K562 (cell line): Measurements from ENCODE around the gene TAF3. TPM values are rescaled to one million over a fixed set of nuclear protein-coding genes. Genes with fewer than 3 reads are reported as not detected.

Source experiments
- ATAC-seq: fragments of 200-7000 bp; cut with Tn5 transposase; 3 replicates; pipeline ENCODE4 v1.9.1; 2020; ENCODE audit warnings: moderate library complexity
- BruUV-seq: library from RNA; stranded (reverse); fragments of 400-500 nt; replicated peaks from 2 replicates; lab custom pipeline; 2021; lab: Mats Ljungman, UMichigan
- CTCF ChIA-PET: fragments of 300-600 bp; formaldehyde crosslinking; extraction: SDS; loops from one replicate; lab custom pipeline; 2021; ENCODE audit warnings: low intra/inter-chr PET ratio; lab: Yijun Ruan, JAX
- POLR2A ChIA-PET: fragments of 300-600, 350-650 bp; sonication (Branson Sonifier 250); formaldehyde crosslinking; extraction: SDS; loops from one replicate; lab custom pipeline; 2021; ENCODE audit warnings: antibody characterized with exemption, inconsistent platforms; lab: Yijun Ruan, JAX
- DNase-seq, 4 experiments: peaks; one replicate each; pipeline versions ENCODE4 v3.0.0 to v3.0.0-alpha.2; 2011 to 2018; ENCODE audit warnings: low spot score in 3 of 4, mixed read lengths in 3 of 4; ENCODE audit errors: extremely low read depth in 1 of 4
- FAIRE-seq: peaks from 2 replicates; lab custom pipeline; 2011; peaks lifted over from hg19 to GRCh38; lab: Jason Lieb, UNC
- H2AFZ ChIP-seq: 2 replicates; pipeline ENCODE4 v1.6.0; 2011; ENCODE audit warnings: low read depth, low read length, control low read depth, inconsistent platforms
- H3K27ac ChIP-seq: fragments of 200-600 bp; 3 replicates; pipeline ENCODE4 v1.8.0; 2011; ENCODE audit warnings: low read depth, mild to moderate bottlenecking, control low read depth, inconsistent platforms, low read length, moderate library complexity, mixed read lengths; ENCODE audit errors: extremely low read depth
- H3K27me3 ChIP-seq, 2 experiments: fragments of 300-600 bp in 1 of 2; 2 replicates in 1 of 2; 3 replicates in 1 of 2; pipeline versions ENCODE4 v1.6.0 to v1.8.0; 2011; ENCODE audit warnings: inconsistent platforms in 2 of 2, low read length in 2 of 2, mild to moderate bottlenecking in 1 of 2, mixed read lengths in 1 of 2, moderate library complexity in 1 of 2; ENCODE audit not compliant: control insufficient read depth in 2 of 2, insufficient read depth in 2 of 2
- H3K36me3 ChIP-seq: fragments of 300-600 bp; 3 replicates; pipeline ENCODE4 v1.8.0; 2011; ENCODE audit warnings: mild to moderate bottlenecking, low read length, inconsistent platforms; ENCODE audit not compliant: control insufficient read depth, insufficient read depth
- H3K4me1 ChIP-seq, 2 experiments: fragments of 200-600 bp in 1 of 2; replicated peaks in 1 of 2; 2 replicates in 1 of 2; 3 replicates in 1 of 2; pipeline versions ENCODE4 v1.5.1 to v1.8.0; 2011; ENCODE audit warnings: inconsistent platforms in 2 of 2, low read length in 2 of 2, mild to moderate bottlenecking in 1 of 2, mixed read lengths in 1 of 2, moderate library complexity in 1 of 2; ENCODE audit not compliant: control insufficient read depth in 2 of 2, insufficient read depth in 2 of 2
- H3K4me2 ChIP-seq: 2 replicates; pipeline ENCODE4 v1.6.1; 2011; ENCODE audit warnings: low read length, control low read depth, inconsistent platforms, mixed read lengths; ENCODE audit not compliant: insufficient read depth
- H3K4me3 ChIP-seq: fragments of 200-600 bp; sonication (generic), shearing (Covaris generic); 2 replicates; pipeline ENCODE4 v1.5.1; 2016; ENCODE audit warnings: control low read depth, inconsistent platforms
- H3K79me2 ChIP-seq: fragments of 200-600 bp; 3 replicates; pipeline ENCODE4 v1.8.0; 2011; ENCODE audit warnings: low read length, inconsistent platforms; ENCODE audit not compliant: control insufficient read depth, insufficient read depth
- H3K9ac ChIP-seq, 2 experiments: 2 replicates each; pipeline versions ENCODE4 v1.6.0 to v1.6.1; 2011; ENCODE audit warnings: low read depth in 2 of 2, low read length in 2 of 2, control low read depth in 1 of 2, inconsistent platforms in 1 of 2, mild to moderate bottlenecking in 1 of 2, mixed read lengths in 1 of 2; ENCODE audit not compliant: insufficient read depth in 1 of 2
- H3K9me1 ChIP-seq: one replicate; pipeline ENCODE4 v1.6.0; 2011; ENCODE audit warnings: inconsistent platforms, mild to moderate bottlenecking, low read length, moderate library complexity; ENCODE audit not compliant: control insufficient read depth, insufficient read depth
- H3K9me3 ChIP-seq: replicated peaks from 2 replicates; pipeline ENCODE4 v1.5.1; 2011; ENCODE audit warnings: low read depth, low read length, inconsistent platforms; ENCODE audit not compliant: control insufficient read depth, insufficient read depth
- H4K20me1 ChIP-seq: replicated peaks from 2 replicates; pipeline ENCODE4 v1.6.1; 2011; ENCODE audit warnings: low read length, inconsistent platforms, mixed read lengths; ENCODE audit not compliant: control insufficient read depth, insufficient read depth
- ASH1L ChIP-seq: fragments of 450-650 bp; IDR thresholded peaks from 2 replicates; pipeline ENCODE4 v1.6.1; 2018; ENCODE audit warnings: borderline replicate concordance, mild to moderate bottlenecking, low read depth; ENCODE audit not compliant: partially characterized antibody
- HIVEP1 ChIP-seq: fragments of 250-450 bp; sonication (Bioruptor Pico); IDR thresholded peaks from 2 replicates; pipeline ENCODE4 v1.4.0; 2020; ENCODE audit warnings: mild to moderate bottlenecking
- MIER1 ChIP-seq: fragments of 450-650 bp; IDR thresholded peaks from 2 replicates; pipeline ENCODE4 v1.6.1; 2016; ENCODE audit warnings: antibody characterized with exemption, mild to moderate bottlenecking, low read depth
- NEUROD1 ChIP-seq: fragments of 150-350 bp; IDR thresholded peaks from 2 replicates; pipeline ENCODE4 v1.6.1; 2014; ENCODE audit warnings: borderline replicate concordance, low read length, low read depth; ENCODE audit not compliant: partially characterized antibody
- RBM39 ChIP-seq: fragments of 200-400 bp; formaldehyde crosslinking; optimal IDR thresholded peaks from 2 replicates; pipeline ENCODE3; 2018; ENCODE audit warnings: low read depth, low read length
- SMARCE1 ChIP-seq: fragments of 450-650 bp; IDR thresholded peaks from 2 replicates; pipeline ENCODE4 v1.7.1; 2016; ENCODE audit warnings: mild to moderate bottlenecking
- WGBS: fragments of 100-300 bp; shearing (Covaris generic); methylation state at CpG from one replicate; pipeline ENCODE4 v1.1.6; 2016; ENCODE audit warnings: low coverage, mixed read lengths; ENCODE audit not compliant: insufficient coverage; ENCODE audit errors: missing lambda C conversion rate; 5-methylcytosine and 5-hydroxymethylcytosine counted together
- in situ Hi-C: fragments of 300-500 bp; cut with MboI; formaldehyde crosslinking; loops from 4 replicates; pipeline ENCODE4 v1.15.0; 2018; ENCODE audit warnings: inconsistent platforms, mixed read lengths
- intact Hi-C: fragments of 100-400 bp; cut with micrococcal nuclease; formaldehyde crosslinking; loops from 2 replicates; pipeline ENCODE4 v1.14.2; 2022
- polyA plus RNA-seq, 8 experiments: library from polyadenylated mRNA; depleted of rRNA in 4 of 8; stranded (reverse) in 5 of 8; unstranded in 3 of 8; fragments of >200 nt; fragmentation: Nextera tagmentation in 2 of 8; fragmentation: Illumina TruSeq in 1 of 8; extraction: Ambion mirVana in 2 of 8; extraction: Trizol in 1 of 8; gene quantifications; 2 replicates each; pipeline versions ENCODE4 v1.2.1 to v1.2.3, GENCODE V29; 2011 to 2014; ENCODE audit warnings: inconsistent platforms in 1 of 8, missing spikeins in 1 of 8
- total RNA-seq, 7 experiments: library from RNA; depleted of rRNA in 6 of 7; stranded (reverse); fragments of >200 nt in 6 of 7; fragmentation: Illumina TruSeq in 2 of 7; extraction: Trizol in 2 of 7; gene quantifications; 2 replicates each; pipeline versions ENCODE4 v1.2.1 to v1.2.3, GENCODE V29; 2011 to 2021; ENCODE audit warnings: low replicate concordance in 1 of 7
- TF ChIP-seq, protein P1 (sequence below): fragments of 450-650 bp; IDR thresholded peaks from 2 replicates; pipeline ENCODE4 v1.6.1; 2018; ENCODE audit not compliant: partially characterized antibody
- TF ChIP-seq, protein P2 (sequence below): fragments of 250-450 bp; sonication (Bioruptor Pico); IDR thresholded peaks from 2 replicates; pipeline ENCODE4 v1.5.0; 2020; ENCODE audit warnings: mild to moderate bottlenecking, borderline replicate concordance
- TF ChIP-seq, protein P3 (sequence below): fragments of 250-450 bp; sonication (Bioruptor Pico); IDR thresholded peaks from 2 replicates; pipeline ENCODE4 v1.8.0; 2021; ENCODE audit warnings: borderline replicate concordance, mild to moderate bottlenecking, moderate library complexity; ENCODE audit not compliant: poor library complexity, severe bottlenecking

Gene TAF3
- total and polyA plus RNA-seq, 9 of the 15 experiments (the other 6 are each of a cell fraction or from before 2014, with no cell fraction given): 1.5 to 9.9 (median 4.1) TPM

DNA sequence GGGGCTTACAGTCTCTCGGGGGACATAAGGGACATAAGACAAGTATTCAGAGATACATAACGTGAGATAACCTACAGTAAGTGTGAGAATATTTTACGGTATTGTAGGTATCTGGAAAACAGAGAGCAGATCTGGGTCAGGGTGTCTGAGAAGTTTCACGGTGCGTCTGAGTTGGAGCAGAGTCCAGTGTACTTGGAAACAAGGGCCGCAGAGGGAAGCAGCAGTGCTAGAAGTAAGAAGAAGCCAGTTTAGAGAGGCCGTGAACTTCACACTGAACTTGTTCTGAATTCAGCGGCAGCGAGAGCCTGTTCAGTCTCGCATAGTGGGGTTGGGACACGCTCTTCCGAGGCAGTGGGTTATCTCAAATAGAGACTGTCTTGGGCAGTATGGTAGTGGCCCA is 85.5 kb downstream of the TAF3 start:
- Histone ChIP-seq H3K79me2 (0 out of 3 replicates have a peak, but pooled peaks cover 2% of the 10 kb centered on the region), H3K4me1 (no peaks in the 10 kb centered on the region), H3K27ac (no peak overlapping the region), H3K9ac (no peak overlapping the region), H3K36me3 (no peaks in the 10 kb centered on the region), H3K27me3 (no peaks in the 10 kb centered on the region), H3K9me1 (no peaks in the 10 kb centered on the region), H3K4me3 (no peak overlapping the region), H3K9me3 (no peaks in the 10 kb centered on the region), H4K20me1 (peaks cover 16% of the 10 kb centered on the region; the same call in 1 of the 2 replicates), H2AFZ (no peak overlapping the region), H3K4me2 (no peak overlapping the region)
- ATAC-seq (no peak), FAIRE-seq (no peak), DNase-seq (no peak)
- CTCF ChIA-PET: no interaction called here
- 75% methylated on average over 12 of the region's 12 CpGs for WGBS
- no TSS peak for BruUV-seq
- POLR2A ChIA-PET: no interaction called here
- intact Hi-C loops (no loop called here), in situ Hi-C loops (no loop called here)
- TF ChIP-seq ASH1L: no peak

DNA sequence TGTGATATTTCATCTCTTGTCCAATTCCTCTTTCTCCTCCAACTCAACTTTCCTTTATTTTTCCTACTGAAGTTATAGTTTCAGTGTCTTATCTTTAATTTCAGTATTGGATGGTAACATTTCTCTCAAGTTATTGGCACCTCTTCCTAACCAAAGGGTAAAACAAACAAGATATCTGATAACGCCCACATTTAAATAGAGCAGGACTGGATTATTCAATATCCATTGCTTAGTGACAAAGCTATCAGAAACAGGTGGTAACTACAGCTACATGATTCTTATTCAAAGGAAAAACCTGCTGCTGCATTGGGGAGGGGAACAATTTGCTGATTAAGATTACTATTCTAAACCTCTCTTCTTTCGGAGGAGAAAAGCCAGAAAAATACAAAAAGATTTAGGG is 87.8 kb downstream of the TAF3 start:
- no peak overlapping the region for H3K27ac ChIP-seq
- in situ Hi-C loops (no loop called here), intact Hi-C loops (no loop called here)
- H3K9ac ChIP-seq: no peak overlapping the region
- no peaks in the 10 kb centered on the region for H3K36me3 ChIP-seq
- H3K9me1 ChIP-seq: no peaks in the 10 kb centered on the region
- no peak for DNase-seq
- ATAC-seq: no peak
- 0 out of 3 replicates have a peak, but pooled peaks cover 2% of the 10 kb centered on the region for H3K79me2 ChIP-seq
- H4K20me1 ChIP-seq: peaks cover 18% of the 10 kb centered on the region; the same call in 1 of the 2 replicates
- H3K4me2 ChIP-seq: no peak overlapping the region
- H3K27me3 ChIP-seq: no peaks in the 10 kb centered on the region
- H3K4me1 ChIP-seq: no peaks in the 10 kb centered on the region
- ChIA-PET POLR2A (no interaction called here), CTCF (no interaction called here)
- FAIRE-seq: no peak
- no peak overlapping the region for H2AFZ ChIP-seq
- no peaks in the 10 kb centered on the region for H3K9me3 ChIP-seq
- no peak overlapping the region for H3K4me3 ChIP-seq
- no TSS peak for BruUV-seq
- 79% methylated on average over 2 of the region's 2 CpGs for WGBS
- TF ChIP-seq NEUROD1 (no peak), HIVEP1 (CRISPR knock-in tag) (no peak), SMARCE1 (no peak), MIER1 (no peak), RBM39 (no peak)
- TF ChIP-seq, protein P1, sequence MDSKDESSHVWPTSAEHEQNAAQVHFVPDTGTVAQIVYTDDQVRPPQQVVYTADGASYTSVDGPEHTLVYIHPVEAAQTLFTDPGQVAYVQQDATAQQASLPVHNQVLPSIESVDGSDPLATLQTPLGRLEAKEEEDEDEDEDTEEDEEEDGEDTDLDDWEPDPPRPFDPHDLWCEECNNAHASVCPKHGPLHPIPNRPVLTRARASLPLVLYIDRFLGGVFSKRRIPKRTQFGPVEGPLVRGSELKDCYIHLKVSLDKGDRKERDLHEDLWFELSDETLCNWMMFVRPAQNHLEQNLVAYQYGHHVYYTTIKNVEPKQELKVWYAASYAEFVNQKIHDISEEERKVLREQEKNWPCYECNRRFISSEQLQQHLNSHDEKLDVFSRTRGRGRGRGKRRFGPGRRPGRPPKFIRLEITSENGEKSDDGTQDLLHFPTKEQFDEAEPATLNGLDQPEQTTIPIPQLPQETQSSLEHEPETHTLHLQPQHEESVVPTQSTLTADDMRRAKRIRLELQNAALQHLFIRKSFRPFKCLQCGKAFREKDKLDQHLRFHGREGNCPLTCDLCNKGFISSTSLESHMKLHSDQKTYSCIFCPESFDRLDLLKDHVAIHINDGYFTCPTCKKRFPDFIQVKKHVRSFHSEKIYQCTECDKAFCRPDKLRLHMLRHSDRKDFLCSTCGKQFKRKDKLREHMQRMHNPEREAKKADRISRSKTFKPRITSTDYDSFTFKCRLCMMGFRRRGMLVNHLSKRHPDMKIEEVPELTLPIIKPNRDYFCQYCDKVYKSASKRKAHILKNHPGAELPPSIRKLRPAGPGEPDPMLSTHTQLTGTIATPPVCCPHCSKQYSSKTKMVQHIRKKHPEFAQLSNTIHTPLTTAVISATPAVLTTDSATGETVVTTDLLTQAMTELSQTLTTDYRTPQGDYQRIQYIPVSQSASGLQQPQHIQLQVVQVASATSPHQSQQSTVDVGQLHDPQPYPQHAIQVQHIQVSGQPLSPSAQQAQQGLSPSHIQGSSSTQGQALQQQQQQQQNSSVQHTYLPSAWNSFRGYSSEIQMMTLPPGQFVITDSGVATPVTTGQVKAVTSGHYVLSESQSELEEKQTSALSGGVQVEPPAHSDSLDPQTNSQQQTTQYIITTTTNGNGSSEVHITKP: no peak
- TF ChIP-seq, protein P2, sequence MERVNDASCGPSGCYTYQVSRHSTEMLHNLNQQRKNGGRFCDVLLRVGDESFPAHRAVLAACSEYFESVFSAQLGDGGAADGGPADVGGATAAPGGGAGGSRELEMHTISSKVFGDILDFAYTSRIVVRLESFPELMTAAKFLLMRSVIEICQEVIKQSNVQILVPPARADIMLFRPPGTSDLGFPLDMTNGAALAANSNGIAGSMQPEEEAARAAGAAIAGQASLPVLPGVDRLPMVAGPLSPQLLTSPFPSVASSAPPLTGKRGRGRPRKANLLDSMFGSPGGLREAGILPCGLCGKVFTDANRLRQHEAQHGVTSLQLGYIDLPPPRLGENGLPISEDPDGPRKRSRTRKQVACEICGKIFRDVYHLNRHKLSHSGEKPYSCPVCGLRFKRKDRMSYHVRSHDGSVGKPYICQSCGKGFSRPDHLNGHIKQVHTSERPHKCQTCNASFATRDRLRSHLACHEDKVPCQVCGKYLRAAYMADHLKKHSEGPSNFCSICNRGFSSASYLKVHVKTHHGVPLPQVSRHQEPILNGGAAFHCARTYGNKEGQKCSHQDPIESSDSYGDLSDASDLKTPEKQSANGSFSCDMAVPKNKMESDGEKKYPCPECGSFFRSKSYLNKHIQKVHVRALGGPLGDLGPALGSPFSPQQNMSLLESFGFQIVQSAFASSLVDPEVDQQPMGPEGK (CRISPR knock-in tag): no peak
- TF ChIP-seq, protein P3, sequence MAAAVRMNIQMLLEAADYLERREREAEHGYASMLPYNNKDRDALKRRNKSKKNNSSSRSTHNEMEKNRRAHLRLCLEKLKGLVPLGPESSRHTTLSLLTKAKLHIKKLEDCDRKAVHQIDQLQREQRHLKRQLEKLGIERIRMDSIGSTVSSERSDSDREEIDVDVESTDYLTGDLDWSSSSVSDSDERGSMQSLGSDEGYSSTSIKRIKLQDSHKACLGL (CRISPR knock-in tag): no peak
